ENCODE measurements around the gene CADPS.

DNA sequence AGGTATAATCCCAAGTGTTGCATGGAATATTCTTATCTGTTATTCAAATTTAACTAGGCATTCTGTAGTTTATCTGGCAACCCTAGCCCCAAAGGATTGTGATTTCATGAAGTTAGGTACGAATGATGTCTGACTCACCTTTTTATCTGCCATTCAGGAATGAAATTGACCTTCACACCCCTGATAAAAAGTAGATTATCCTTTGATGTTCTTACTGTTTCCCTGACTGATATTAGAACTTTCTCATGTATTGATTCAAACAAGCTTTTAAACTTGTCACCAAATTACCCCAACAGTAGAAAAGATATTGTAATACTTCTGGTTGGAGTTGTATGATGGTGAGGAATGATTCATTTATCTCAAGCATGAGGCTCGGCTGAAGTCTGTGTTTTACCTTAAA lies 43.6 kb upstream of the CADPS start:
- TF ChIP-seq POLR2A (IDR thresholded peaks at IDR 0.05; ENCODE audit: low read length) (no peak), GATA1 (IDR thresholded peaks at IDR 0.05; ENCODE audit: low read depth, low read length) (no peak)
